ENCODE data around the gene TLE6.

DNA sequence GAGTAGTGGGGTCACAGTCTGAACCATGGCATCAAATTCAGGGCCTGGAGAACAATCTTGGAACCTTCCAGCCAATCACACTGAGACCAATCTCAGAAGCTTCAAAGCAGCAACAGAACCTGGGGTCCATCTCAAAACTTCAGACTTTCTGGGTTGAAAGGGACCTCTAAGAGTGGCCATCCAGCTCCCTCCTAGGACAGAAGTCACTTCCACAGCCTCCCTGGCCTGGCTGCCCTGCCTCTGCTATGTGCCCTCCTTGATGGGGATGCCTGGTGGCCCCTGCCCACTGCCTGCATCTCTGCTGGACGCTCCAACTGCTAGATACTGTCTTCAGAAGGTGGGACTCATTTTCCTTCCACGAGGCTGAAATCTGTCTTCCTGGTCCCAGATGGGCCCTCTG lies 49.9 kb downstream of the TLE6 start:
- TF ChIP-seq POLR2A (IDR thresholded peaks at IDR 0.05) = no peak
- TF ChIP-seq, protein P1, sequence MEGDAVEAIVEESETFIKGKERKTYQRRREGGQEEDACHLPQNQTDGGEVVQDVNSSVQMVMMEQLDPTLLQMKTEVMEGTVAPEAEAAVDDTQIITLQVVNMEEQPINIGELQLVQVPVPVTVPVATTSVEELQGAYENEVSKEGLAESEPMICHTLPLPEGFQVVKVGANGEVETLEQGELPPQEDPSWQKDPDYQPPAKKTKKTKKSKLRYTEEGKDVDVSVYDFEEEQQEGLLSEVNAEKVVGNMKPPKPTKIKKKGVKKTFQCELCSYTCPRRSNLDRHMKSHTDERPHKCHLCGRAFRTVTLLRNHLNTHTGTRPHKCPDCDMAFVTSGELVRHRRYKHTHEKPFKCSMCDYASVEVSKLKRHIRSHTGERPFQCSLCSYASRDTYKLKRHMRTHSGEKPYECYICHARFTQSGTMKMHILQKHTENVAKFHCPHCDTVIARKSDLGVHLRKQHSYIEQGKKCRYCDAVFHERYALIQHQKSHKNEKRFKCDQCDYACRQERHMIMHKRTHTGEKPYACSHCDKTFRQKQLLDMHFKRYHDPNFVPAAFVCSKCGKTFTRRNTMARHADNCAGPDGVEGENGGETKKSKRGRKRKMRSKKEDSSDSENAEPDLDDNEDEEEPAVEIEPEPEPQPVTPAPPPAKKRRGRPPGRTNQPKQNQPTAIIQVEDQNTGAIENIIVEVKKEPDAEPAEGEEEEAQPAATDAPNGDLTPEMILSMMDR (IDR thresholded peaks at IDR 0.05) = no peak

All from body of pancreas (tissue), 4 donors.